OCI-LY3 (cell line): ENCODE results near the gene JPH3.
"Not testable (repeated sequence)": the region's sequence is repeated elsewhere in the genome, so short reads cannot be mapped to it uniquely, and the experiment has no call there.

ENCODE experiments used
- H2AFZ ChIP-seq: fragments of 200-600, 300-600 bp; shearing (Covaris generic); 2 replicates; pipeline ENCODE4 v1.6.0; 2014; ENCODE audit warnings: antibody characterized with exemption, low read depth, low read length
- H3K27ac ChIP-seq: fragments of 200-600, 300-600 bp; sonication (generic); 2 replicates; pipeline ENCODE4 v1.5.1; 2014; ENCODE audit warnings: mild to moderate bottlenecking, low read length, moderate library complexity, mixed read lengths
- H3K27me3 ChIP-seq: fragments of 200-600, 300-600 bp; sonication (generic); 2 replicates; pipeline ENCODE4 v1.6.1; 2014; ENCODE audit warnings: low read depth, low read length, mixed read lengths
- H3K36me3 ChIP-seq: fragments of 200-600, 300-600 bp; sonication (generic); replicated peaks from 2 replicates; pipeline ENCODE3; 2014; ENCODE audit warnings: low read depth, low read length, mixed read lengths
- H3K4me1 ChIP-seq: fragments of 300-600, 200-600 bp; sonication (generic); 2 replicates; pipeline ENCODE4 v1.6.1; 2014; ENCODE audit warnings: low read length, mixed read lengths
- H3K4me2 ChIP-seq: fragments of 200-600, 300-600 bp; sonication (generic); 2 replicates; pipeline ENCODE4 v1.6.1; 2014; ENCODE audit warnings: low read length, mixed read lengths
- H3K4me3 ChIP-seq: fragments of 300-600, 200-600 bp; sonication (generic); 2 replicates; pipeline ENCODE4 v1.5.1; 2014; ENCODE audit warnings: antibody characterized with exemption, mild to moderate bottlenecking, low read length, moderate library complexity
- H3K79me2 ChIP-seq: fragments of 300-600, 200-600 bp; shearing (Covaris generic); 2 replicates; pipeline ENCODE4 v1.6.1; 2014; ENCODE audit warnings: mild to moderate bottlenecking, low read length, mixed read lengths
- H3K9ac ChIP-seq: fragments of 300-600, 200-600 bp; shearing (Covaris generic); 2 replicates; pipeline ENCODE4 v1.6.0; 2014; ENCODE audit warnings: mild to moderate bottlenecking, low read length, moderate library complexity
- H3K9me3 ChIP-seq: fragments of 200-600, 300-600 bp; shearing (Covaris generic); 2 replicates; pipeline ENCODE4 v1.6.1; 2014; ENCODE audit warnings: low read length, mixed read lengths; ENCODE audit not compliant: insufficient read depth
- H4K20me1 ChIP-seq: fragments of 200-600, 300-600 bp; sonication (generic); 2 replicates; pipeline ENCODE4 v1.6.1; 2016; ENCODE audit warnings: low read length, mixed read lengths; ENCODE audit not compliant: insufficient read depth
- EZH2phosphoT487 ChIP-seq: fragments of 200-600 bp; shearing (Covaris generic); IDR thresholded peaks from 2 replicates; pipeline ENCODE4 v1.6.1; 2018; ENCODE audit warnings: antibody characterized with exemption, mixed run types, low read depth
- TF ChIP-seq, protein P1 (sequence below): fragments of 200-600, 300-600 bp; sonication (generic); IDR thresholded peaks from 2 replicates; pipeline ENCODE4 v1.5.1; 2014; ENCODE audit warnings: antibody characterized with exemption, low read length, low read depth

JPH3 gene

DNA sequence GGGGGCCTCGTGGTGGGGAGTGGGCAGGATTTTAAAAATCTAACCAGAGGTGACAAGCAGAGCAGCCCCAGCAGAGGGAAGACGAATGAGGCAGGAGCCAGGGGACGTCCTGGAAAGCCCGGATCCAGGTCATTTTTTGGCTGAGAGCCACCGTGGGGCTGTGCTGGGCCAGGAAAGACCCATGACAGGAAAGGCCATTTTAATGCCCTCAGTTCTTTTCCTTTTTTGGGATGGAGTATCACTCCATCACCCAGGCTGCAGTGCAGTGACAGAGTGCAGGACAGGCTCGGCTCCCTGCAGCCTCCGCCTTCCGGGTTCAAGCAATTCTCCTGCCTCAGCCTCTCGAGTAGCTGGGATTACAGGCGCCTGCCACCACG, 30.5 kb upstream of the JPH3 start:
- H2AFZ ChIP-seq = no peak overlapping the region
- H3K4me1 ChIP-seq = no peaks in the 10 kb centered on the region
- H3K9ac ChIP-seq = no peak overlapping the region
- H3K79me2 ChIP-seq = no peaks in the 10 kb centered on the region
- H3K9me3 ChIP-seq = no peaks in the 10 kb centered on the region
- no peaks in the 10 kb centered on the region for H3K36me3 ChIP-seq
- no peaks in the 10 kb centered on the region; the same call in none of the 2 replicates for H3K27me3 ChIP-seq
- H3K27ac ChIP-seq = no peak overlapping the region
- no peak overlapping the region for H3K4me2 ChIP-seq
- TF ChIP-seq, protein P1, sequence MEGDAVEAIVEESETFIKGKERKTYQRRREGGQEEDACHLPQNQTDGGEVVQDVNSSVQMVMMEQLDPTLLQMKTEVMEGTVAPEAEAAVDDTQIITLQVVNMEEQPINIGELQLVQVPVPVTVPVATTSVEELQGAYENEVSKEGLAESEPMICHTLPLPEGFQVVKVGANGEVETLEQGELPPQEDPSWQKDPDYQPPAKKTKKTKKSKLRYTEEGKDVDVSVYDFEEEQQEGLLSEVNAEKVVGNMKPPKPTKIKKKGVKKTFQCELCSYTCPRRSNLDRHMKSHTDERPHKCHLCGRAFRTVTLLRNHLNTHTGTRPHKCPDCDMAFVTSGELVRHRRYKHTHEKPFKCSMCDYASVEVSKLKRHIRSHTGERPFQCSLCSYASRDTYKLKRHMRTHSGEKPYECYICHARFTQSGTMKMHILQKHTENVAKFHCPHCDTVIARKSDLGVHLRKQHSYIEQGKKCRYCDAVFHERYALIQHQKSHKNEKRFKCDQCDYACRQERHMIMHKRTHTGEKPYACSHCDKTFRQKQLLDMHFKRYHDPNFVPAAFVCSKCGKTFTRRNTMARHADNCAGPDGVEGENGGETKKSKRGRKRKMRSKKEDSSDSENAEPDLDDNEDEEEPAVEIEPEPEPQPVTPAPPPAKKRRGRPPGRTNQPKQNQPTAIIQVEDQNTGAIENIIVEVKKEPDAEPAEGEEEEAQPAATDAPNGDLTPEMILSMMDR = no peak
- no peak for TF ChIP-seq EZH2phosphoT487
- no peak overlapping the region for H3K4me3 ChIP-seq
- no peaks in the 10 kb centered on the region for H4K20me1 ChIP-seq

DNA sequence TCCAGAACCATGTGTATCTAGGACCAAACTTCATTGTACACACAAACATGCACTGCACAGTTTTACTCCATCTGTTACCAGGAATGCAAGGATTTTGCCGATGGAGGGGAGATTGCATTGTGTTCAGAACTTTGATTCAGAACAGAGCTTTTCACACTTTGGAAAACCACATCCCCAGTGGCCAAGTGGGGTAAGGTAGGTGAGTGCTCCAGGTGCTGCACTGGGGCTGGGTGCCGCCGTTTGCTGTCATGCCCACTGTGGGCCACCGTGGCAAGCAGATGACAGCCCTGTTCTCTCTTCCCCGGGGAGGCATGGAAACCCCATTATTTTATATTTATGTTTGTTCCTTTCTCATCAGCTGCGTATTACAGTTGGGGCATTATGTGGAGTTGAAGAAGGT, 29.3 kb upstream of the JPH3 start:
- no peaks in the 10 kb centered on the region for H4K20me1 ChIP-seq
- no peaks in the 10 kb centered on the region for H3K9me3 ChIP-seq
- no peak for TF ChIP-seq EZH2phosphoT487
- TF ChIP-seq, protein P1 = no peak
- no peaks in the 10 kb centered on the region for H3K79me2 ChIP-seq
- H3K36me3 ChIP-seq = no peaks in the 10 kb centered on the region
- no peak overlapping the region for H3K27ac ChIP-seq
- no peak overlapping the region for H2AFZ ChIP-seq
- no peaks in the 10 kb centered on the region for H3K4me1 ChIP-seq
- no peaks in the 10 kb centered on the region; the same call in none of the 2 replicates for H3K27me3 ChIP-seq
- no peak overlapping the region for H3K4me3 ChIP-seq
- H3K4me2 ChIP-seq = no peak overlapping the region
- no peak overlapping the region for H3K9ac ChIP-seq

DNA sequence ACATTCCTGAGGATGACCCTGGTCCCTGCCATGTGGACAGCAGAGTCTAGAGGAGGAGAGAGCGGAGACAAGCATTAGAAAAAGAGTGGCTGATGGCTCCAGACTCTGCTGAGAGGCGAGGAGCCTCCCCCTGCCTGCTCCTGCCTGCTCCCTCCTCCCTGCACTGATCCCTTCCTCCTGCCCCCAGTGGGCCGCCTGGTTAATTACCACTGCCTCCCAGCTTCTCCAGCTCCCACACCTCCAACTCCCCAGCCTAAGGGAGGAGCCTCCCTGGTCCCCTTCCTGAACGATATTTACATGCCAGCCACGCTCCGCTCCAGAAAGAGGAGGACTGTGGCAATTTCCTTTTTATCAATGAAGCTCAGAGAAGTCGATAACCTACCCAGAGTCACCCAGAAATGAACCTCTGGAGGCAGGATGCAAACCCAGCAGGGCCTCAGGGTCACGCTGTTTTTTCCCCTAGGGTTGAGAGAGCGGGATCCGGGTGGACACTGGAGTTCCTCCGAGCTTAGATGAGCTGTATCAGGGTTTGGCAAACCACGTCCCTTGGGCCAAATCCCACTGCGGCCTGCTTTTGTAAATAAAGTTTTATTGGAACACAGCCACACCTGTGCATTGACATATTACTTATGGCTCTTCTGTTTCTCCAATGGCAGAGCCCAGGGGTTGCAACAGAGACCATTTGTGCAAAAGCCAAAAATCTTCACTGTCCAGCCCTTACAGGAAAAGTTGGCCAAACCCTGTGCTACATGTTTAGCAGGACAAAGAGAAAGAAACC, 27.1 kb upstream of the JPH3 start:
- H2AFZ ChIP-seq = no peak overlapping the region
- no peak overlapping the region for H3K4me3 ChIP-seq
- no peak overlapping the region for H3K4me2 ChIP-seq
- TF ChIP-seq, protein P1 = no peak
- TF ChIP-seq EZH2phosphoT487 = no peak
- no peaks in the 10 kb centered on the region for H3K36me3 ChIP-seq
- H3K4me1 ChIP-seq = no peaks in the 10 kb centered on the region
- no peak overlapping the region for H3K9ac ChIP-seq
- H4K20me1 ChIP-seq = no peaks in the 10 kb centered on the region
- H3K27me3 ChIP-seq = no peaks in the 10 kb centered on the region; the same call in 1 of the 2 replicates
- no peaks in the 10 kb centered on the region for H3K9me3 ChIP-seq
- H3K79me2 ChIP-seq = no peaks in the 10 kb centered on the region
- H3K27ac ChIP-seq = no peak overlapping the region

DNA sequence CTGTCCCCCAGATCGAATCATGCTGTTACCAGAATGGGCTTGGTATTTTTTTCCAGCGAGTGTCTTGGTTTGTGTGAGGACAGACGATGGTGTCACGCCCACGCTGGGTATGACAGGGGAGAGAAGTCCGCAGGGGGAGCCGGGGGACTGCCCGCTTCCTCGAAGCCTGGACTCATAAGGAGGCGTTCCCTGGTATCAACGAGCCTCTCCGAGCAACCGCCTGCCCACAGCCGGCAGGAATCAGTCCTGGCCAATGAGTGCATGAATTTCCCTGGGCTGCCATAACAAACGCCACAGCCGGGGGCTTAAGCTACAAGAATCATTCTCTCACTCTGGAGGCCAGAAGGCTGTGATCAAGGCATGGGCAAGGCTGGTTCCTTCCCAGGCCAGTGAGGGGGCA, 26.1 kb upstream of the JPH3 start:
- H3K27ac ChIP-seq = no peak overlapping the region
- H3K27me3 ChIP-seq = no peaks in the 10 kb centered on the region; the same call in 1 of the 2 replicates
- H3K9ac ChIP-seq = no peak overlapping the region
- H3K4me3 ChIP-seq = no peak overlapping the region
- TF ChIP-seq, protein P1 = no peak
- no peak for TF ChIP-seq EZH2phosphoT487
- no peaks in the 10 kb centered on the region for H3K4me1 ChIP-seq
- no peak overlapping the region for H2AFZ ChIP-seq
- no peak overlapping the region for H3K4me2 ChIP-seq
- H3K79me2 ChIP-seq = no peaks in the 10 kb centered on the region
- H4K20me1 ChIP-seq = no peaks in the 10 kb centered on the region
- no peaks in the 10 kb centered on the region for H3K36me3 ChIP-seq
- H3K9me3 ChIP-seq = no peaks in the 10 kb centered on the region

DNA sequence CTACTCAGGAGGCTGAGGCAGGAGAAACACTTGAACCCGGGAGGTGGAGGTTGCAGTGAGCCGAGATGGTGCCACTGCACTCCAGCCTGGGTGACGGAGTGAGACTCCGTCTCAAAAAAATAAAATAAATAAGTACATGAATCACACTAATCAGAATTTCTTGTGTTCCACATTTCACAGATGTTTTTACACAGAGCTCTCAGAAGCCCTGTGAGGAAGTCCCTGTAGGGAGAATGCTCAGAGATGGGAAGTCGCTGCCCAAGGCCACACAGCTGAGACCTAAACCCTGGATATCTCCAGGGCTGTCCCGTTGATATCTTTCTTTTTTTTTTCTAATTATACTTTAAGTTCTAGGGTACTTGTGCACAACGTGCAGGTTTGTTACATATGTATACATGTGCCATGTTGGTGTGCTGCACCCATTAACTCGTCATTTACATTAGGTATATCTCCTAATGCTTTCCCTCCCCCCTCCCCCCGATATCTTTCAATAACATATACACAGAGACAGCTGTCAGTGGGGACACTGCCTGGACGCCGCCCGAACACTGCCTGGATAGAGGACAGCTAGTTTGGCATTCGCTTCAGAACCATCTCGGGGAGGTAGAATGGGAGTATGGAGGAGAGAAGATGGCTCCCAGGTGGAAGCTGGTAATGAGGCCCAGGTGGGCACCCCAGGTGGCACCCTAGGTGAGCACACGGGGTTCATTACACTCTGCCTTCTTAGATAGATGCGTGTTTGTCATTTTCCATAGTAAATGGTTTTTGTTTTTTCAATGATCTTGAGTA, 24.0 kb upstream of the JPH3 start:
- not testable (repeated sequence) for H2AFZ ChIP-seq, H3K27me3 ChIP-seq, H3K79me2 ChIP-seq, H3K4me3 ChIP-seq, H3K36me3 ChIP-seq, H3K4me1 ChIP-seq, H3K9me3 ChIP-seq, H4K20me1 ChIP-seq, H3K4me2 ChIP-seq, H3K27ac ChIP-seq, H3K9ac ChIP-seq
